ENCODE data around the gene NFE2.
A peak's percentile ranks its signal among the peaks of the same experiment; 100 is the strongest.

The NFE2 gene

GRCh38 chr12:54324617-54325441 is 24.0 kb upstream of the NFE2 start, which contains the start of gene COPZ1:
COPZ1 (plus strand) TSS chr12:54325131; CDS start chr12:54325164, 33 bp downstream.
- Histone ChIP-seq H3K4me3 (ENCODE audit: low read depth, low read length) (peak within 1 kb of the TSS; percentile 88), H3K36me3 (ENCODE audit: control insufficient read depth in 2 of 2, insufficient read depth in 1 of 2, low read length in 2 of 2) (peaks cover 0 to 6% of the 10 kb centered on the region in 2 experiments; a peak in 1 of 3 replicates), H3K9me3 (ENCODE audit: control insufficient read depth, insufficient read depth, low read depth, low read length) (no peaks in the 10 kb centered on the region), H3K4me1 (ENCODE audit: control insufficient read depth, insufficient read depth, low read length) (no peaks in the 10 kb centered on the region; the same call in 1 of the 2 replicates), H3K27ac (ENCODE audit: extremely low read depth, low read depth, low read length) (peak within 1 kb of the TSS; percentile 70)
- ChIA-PET POLR2A (interaction anchor here (0.6 to 2.8 kb wide), 22 partner anchors 9 to 97 kb away, joined by 3 to 47 read pairs (median 4); partner anchors contain the start of genes CBX5, HNRNPA1 and NFE2), CTCF (interaction anchor here (0.6 to 5.8 kb wide), 30 partner anchors 8 to 1688 kb away, joined by 3 to 69 read pairs (median 6); partner anchors contain the start of genes CBX5, HNRNPA1 and NFE2)
- TF ChIP-seq ZNF146 (tag by site-specific recombination; IDR thresholded peaks at IDR 0.05) (no peak), ZNF645 (tag by site-specific recombination; IDR thresholded peaks at IDR 0.05) (no peak), MEIS1 (CRISPR knock-in tag; IDR thresholded peaks at IDR 0.05; ENCODE audit: borderline replicate concordance) (no peak), ZFP3 (tag by site-specific recombination; IDR thresholded peaks at IDR 0.05; ENCODE audit: low read depth) (no peak), KLF8 (tag by site-specific recombination; IDR thresholded peaks at IDR 0.05) (0 out of 2 replicates have a peak, but pooled peaks have one; percentile 18), ZNF157 (tag by site-specific recombination; IDR thresholded peaks at IDR 0.05) (no peak), ZNF621 (tag by site-specific recombination; IDR thresholded peaks at IDR 0.05) (no peak), OVOL3 (tag by site-specific recombination; IDR thresholded peaks at IDR 0.05) (no peak), BCL6B (tag by site-specific recombination; IDR thresholded peaks at IDR 0.05) (no peak), SP3 (tag by site-specific recombination; IDR thresholded peaks at IDR 0.05) (peak; percentile 78), ZNF366 (tag by site-specific recombination; conservative IDR thresholded peaks at IDR 0.05) (peak; percentile 51; the same call in 1 of the 2 replicates), HOXC10 (CRISPR knock-in tag; IDR thresholded peaks at IDR 0.05) (no peak), ZBTB48 (tag by site-specific recombination; IDR thresholded peaks at IDR 0.05) (peak; percentile 37; the same call in 1 of the 2 replicates), ZNF677 (tag by site-specific recombination; IDR thresholded peaks at IDR 0.05) (no peak), ZBTB1 (tag by site-specific recombination; IDR thresholded peaks at IDR 0.05) (no peak), ZNF521 (tag by site-specific recombination; IDR thresholded peaks at IDR 0.05) (no peak), SCRT2 (tag by site-specific recombination; IDR thresholded peaks at IDR 0.05) (0 out of 2 replicates have a peak, but pooled peaks have one; percentile 37), ZNF560 (tag by site-specific recombination; IDR thresholded peaks at IDR 0.05; ENCODE audit: borderline replicate concordance) (no peak), ZNF624 (tag by site-specific recombination; IDR thresholded peaks at IDR 0.05) (no peak), ZNF280D (tag by site-specific recombination; IDR thresholded peaks at IDR 0.05) (no peak), ZNF10 (tag by site-specific recombination; IDR thresholded peaks at IDR 0.05) (peak; percentile 68), ZNF132 (tag by site-specific recombination; IDR thresholded peaks at IDR 0.05; ENCODE audit: borderline replicate concordance) (no peak), ZNF843 (tag by site-specific recombination; IDR thresholded peaks at IDR 0.05) (no peak), ZNF394 (tag by site-specific recombination; IDR thresholded peaks at IDR 0.05; ENCODE audit: borderline replicate concordance) (peak; percentile 60; the same call in 1 of the 2 replicates), OSR2 (tag by site-specific recombination; IDR thresholded peaks at IDR 0.05) (no peak), MZF1 (tag by site-specific recombination; IDR thresholded peaks at IDR 0.05; ENCODE audit: borderline replicate concordance) (peak; percentile 92), GLI4 (tag by site-specific recombination; IDR thresholded peaks at IDR 0.05) (0 out of 2 replicates have a peak, but pooled peaks have one; percentile 25), ZNF555 (tag by site-specific recombination; conservative IDR thresholded peaks at IDR 0.05) (no peak), ZNF747 (tag by site-specific recombination; IDR thresholded peaks at IDR 0.05) (no peak), KLF16 (tag by site-specific recombination; IDR thresholded peaks at IDR 0.05) (peak; percentile 70), ZBTB26 (tag by site-specific recombination; optimal IDR thresholded peaks at IDR 0.05) (no peak), ZNF16 (tag by site-specific recombination; IDR thresholded peaks at IDR 0.05; ENCODE audit: low read depth) (no peak)

Measured in HEK293 (cell line).